HepG2 (cell line): Measurements from ENCODE around the gene CKB. TPM values are rescaled to one million over a fixed set of nuclear protein-coding genes. Genes with fewer than 3 reads are reported as not detected.

ENCODE experiments used
- AKNA ChIP-seq: sonication (generic); formaldehyde crosslinking; IDR thresholded peaks from 2 replicates; pipeline ENCODE4 v1.4.0; 2020; ENCODE audit warnings: missing genetic modification reagents, borderline replicate concordance
- BCL6 ChIP-seq: IDR thresholded peaks from 2 replicates; pipeline ENCODE4 v1.6.1; 2016; ENCODE audit warnings: missing genetic modification reagents, missing compliant biosample characterization
- BHLHE40 ChIP-seq: IDR thresholded peaks from 2 replicates; pipeline ENCODE4 v1.6.1; 2011; ENCODE audit warnings: low read length, improper control_type of control experiment
- ERF ChIP-seq: IDR thresholded peaks from 2 replicates; pipeline ENCODE4 v1.6.1; 2018; ENCODE audit warnings: missing biosample characterization, missing genetic modification reagents
- NRL ChIP-seq: sonication (generic); formaldehyde crosslinking; IDR thresholded peaks from 2 replicates; pipeline ENCODE4 v1.5.0; 2020; ENCODE audit warnings: missing genetic modification reagents, mild to moderate bottlenecking, moderate library complexity, borderline replicate concordance
- SAP130 ChIP-seq: IDR thresholded peaks from 2 replicates; pipeline ENCODE4 v1.6.1; 2016; ENCODE audit warnings: low read depth
- TCF7L2 ChIP-seq: IDR thresholded peaks from 2 replicates; pipeline ENCODE4 v1.6.1; 2011; ENCODE audit warnings: mild to moderate bottlenecking, low read depth, low read length, moderate library complexity
- ZBTB38 ChIP-seq: sonication (generic); formaldehyde crosslinking; IDR thresholded peaks from 2 replicates; pipeline ENCODE4 v1.5.1; 2020; ENCODE audit warnings: mild to moderate bottlenecking, missing genetic modification reagents
- ZIK1 ChIP-seq: sonication (generic); formaldehyde crosslinking; IDR thresholded peaks from 2 replicates; pipeline ENCODE4 v1.5.0; 2020; ENCODE audit warnings: mild to moderate bottlenecking, low read depth, missing genetic modification reagents, borderline replicate concordance
- ZNF142 ChIP-seq: sonication (generic); formaldehyde crosslinking; IDR thresholded peaks from 2 replicates; pipeline ENCODE4 v1.4.0; 2020; ENCODE audit warnings: missing genetic modification reagents
- ZNF687 ChIP-seq: sonication (generic); formaldehyde crosslinking; IDR thresholded peaks from 2 replicates; pipeline ENCODE4 v1.5.1; 2020; ENCODE audit warnings: mild to moderate bottlenecking, missing genetic modification reagents, moderate library complexity
- polyA plus RNA-seq, 8 experiments: library from polyadenylated mRNA; depleted of rRNA in 3 of 8; stranded (reverse) in 7 of 8; unstranded in 1 of 8; fragments of >200 nt; fragmentation: Illumina TruSeq in 4 of 8; extraction: Trizol in 4 of 8; gene quantifications; 2 replicates each; pipeline versions ENCODE4 v1.2.1 to v1.2.3, GENCODE V29; 2011 to 2016; ENCODE audit warnings: low read depth in 4 of 8, missing spikeins in 1 of 8, mixed read lengths in 1 of 8; ENCODE audit not compliant: insufficient read depth in 1 of 8
- total RNA-seq, 5 experiments: library from RNA; depleted of rRNA; stranded (reverse); fragments of >200 nt; fragmentation: Illumina TruSeq; extraction: Trizol; gene quantifications; 2 replicates each; pipeline ENCODE4 v1.2.3, GENCODE V29; 2016; ENCODE audit warnings: low read depth in 1 of 5
- TF ChIP-seq, protein P1 (sequence below): IDR thresholded peaks from 2 replicates; pipeline ENCODE4 v1.6.1; 2018; ENCODE audit warnings: missing genetic modification reagents, mild to moderate bottlenecking, missing compliant biosample characterization

CKB gene
- total and polyA plus RNA-seq, 2 of the 13 experiments (the other 11 are each of a cell fraction or from before 2014, with no cell fraction given) = 82.3 to 217 TPM

DNA sequence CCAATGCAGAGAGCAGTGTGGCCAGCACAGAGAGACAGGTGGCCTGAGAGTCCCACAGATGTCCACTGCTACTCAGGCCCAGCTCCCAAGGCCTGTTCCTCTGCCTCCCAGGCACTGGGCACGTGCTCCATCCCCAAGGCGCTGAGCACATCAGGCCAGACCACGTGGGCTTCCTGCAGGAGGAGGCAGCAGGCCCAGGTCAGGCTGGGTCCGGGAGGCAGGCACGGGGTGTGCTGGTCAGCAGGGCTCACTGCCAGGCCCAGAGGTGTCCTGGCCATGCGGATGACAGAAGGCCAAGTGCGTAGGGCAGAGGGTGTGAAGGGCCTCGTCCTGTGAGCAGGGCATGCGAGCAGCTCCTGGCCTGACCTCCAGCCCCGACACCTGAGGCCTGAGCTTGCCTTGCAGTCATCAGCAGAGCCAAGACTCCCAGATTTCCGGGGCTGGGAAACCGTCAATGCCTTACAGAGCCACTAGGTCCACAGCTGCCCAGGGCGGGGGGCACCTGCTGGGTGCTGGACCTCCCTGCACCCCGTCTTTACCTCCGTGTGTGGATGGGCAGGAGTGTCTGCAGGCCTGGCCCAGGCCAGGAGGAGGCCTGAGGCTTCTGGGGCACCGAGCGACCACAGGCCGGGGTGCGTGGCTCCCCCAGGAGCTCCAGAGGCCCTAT, 21.2 kb upstream of the CKB start (continued):
- TF ChIP-seq AKNA (CRISPR knock-in tag) (no peak), TCF7L2 (no peak), ZIK1 (CRISPR knock-in tag) (0 out of 2 replicates have a peak, but pooled peaks have one; percentile 47), ZNF687 (peak; percentile 97), ZBTB38 (CRISPR knock-in tag) (0 out of 2 replicates have a peak, but pooled peaks have one; percentile 13), BCL6 (CRISPR knock-in tag) (no peak), SAP130 (CRISPR knock-in tag) (0 out of 2 replicates have a peak, but pooled peaks have one; percentile 20), BHLHE40 (peak; percentile 53), ERF (CRISPR knock-in tag) (0 out of 2 replicates have a peak, but pooled peaks have one; percentile 42), NRL (CRISPR knock-in tag) (peak; percentile 35; the same call in 1 of the 2 replicates), ZNF142 (no peak)
- TF ChIP-seq, protein P1, sequence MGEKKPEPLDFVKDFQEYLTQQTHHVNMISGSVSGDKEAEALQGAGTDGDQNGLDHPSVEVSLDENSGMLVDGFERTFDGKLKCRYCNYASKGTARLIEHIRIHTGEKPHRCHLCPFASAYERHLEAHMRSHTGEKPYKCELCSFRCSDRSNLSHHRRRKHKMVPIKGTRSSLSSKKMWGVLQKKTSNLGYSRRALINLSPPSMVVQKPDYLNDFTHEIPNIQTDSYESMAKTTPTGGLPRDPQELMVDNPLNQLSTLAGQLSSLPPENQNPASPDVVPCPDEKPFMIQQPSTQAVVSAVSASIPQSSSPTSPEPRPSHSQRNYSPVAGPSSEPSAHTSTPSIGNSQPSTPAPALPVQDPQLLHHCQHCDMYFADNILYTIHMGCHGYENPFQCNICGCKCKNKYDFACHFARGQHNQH (CRISPR knock-in tag) = 0 out of 2 replicates have a peak, but pooled peaks have one; percentile 25
